ENCODE data around the gene BSG.
"Not testable (repeated sequence)": the region's sequence is repeated elsewhere in the genome, so short reads cannot be mapped to it uniquely, and the experiment has no call there.

- TF ChIP-seq CTCF, POLR2A (IDR thresholded peaks at IDR 0.05): not testable (repeated sequence)
These were observed 31.4 kb downstream of the BSG start for GRCh38 chr19:603779-604178.

Data from heart left ventricle (tissue), 13 donors.